Esophagus squamous epithelium (tissue), 5 donors: ENCODE results near the gene PHKB. TPM values are rescaled to one million over a fixed set of nuclear protein-coding genes. Genes with fewer than 3 reads are reported as not detected.
A peak's percentile ranks its signal among the peaks of the same experiment; 100 is the strongest.

Experiments
- DNase-seq: peaks from one replicate; lab custom pipeline; 2025; lab: John Stamatoyannopoulos, UW
- H3K27ac ChIP-seq, 4 donors: fragments of 200-600 bp; sonication (generic); one replicate each; pipeline ENCODE4 v1.5.1; 2016 to 2019; ENCODE audit warnings: mild to moderate bottlenecking in 1 of 4
- H3K27me3 ChIP-seq, 4 donors: fragments of 200-600 bp; sonication (generic); 1 replicate in 3 of 4; 2 replicates in 1 of 4; pipeline versions ENCODE4 v1.5.1 to v1.6.0; 2017 to 2021; ENCODE audit warnings: antibody characterized with exemption in 1 of 4
- H3K36me3 ChIP-seq, 3 donors: fragments of 200-600 bp; sonication (generic); one replicate each; pipeline ENCODE4 v1.5.1; 2016 to 2019
- H3K4me1 ChIP-seq, 3 donors: fragments of 200-600 bp; sonication (generic); one replicate each; pipeline ENCODE4 v1.5.1; 2017 to 2019
- H3K4me3 ChIP-seq, 4 donors: fragments of 200-600 bp; sonication (generic); 1 replicate in 3 of 4; 2 replicates in 1 of 4; pipeline ENCODE4 v1.5.1; 2016 to 2019; ENCODE audit warnings: mild to moderate bottlenecking in 2 of 4, moderate library complexity in 1 of 4
- H3K9me3 ChIP-seq, 3 donors: fragments of 200-600 bp; sonication (generic); one replicate each; pipeline ENCODE4 v1.5.1; 2016 to 2019
- CTCF ChIP-seq, 6 experiments: fragments of 450-650 bp in 4 of 6; fragments of 200-600 bp in 2 of 6; sonication (generic) in 2 of 6; IDR thresholded peaks; one replicate each; pipeline ENCODE4 v1.5.1; 2016 to 2019; ENCODE audit warnings: antibody characterized with exemption in 6 of 6, mild to moderate bottlenecking in 4 of 6, moderate library complexity in 4 of 6
- POLR2A ChIP-seq, 4 donors: fragments of 450-650 bp; IDR thresholded peaks; one replicate each; pipeline ENCODE4 v1.6.1; 2017; ENCODE audit warnings: antibody characterized with exemption in 4 of 4, mild to moderate bottlenecking in 4 of 4, moderate library complexity in 3 of 4
- WGBS, 2 donors: methylation state at CpG; one replicate each; pipeline ENCODE4 v1.1.5; 2018; 5-methylcytosine and 5-hydroxymethylcytosine counted together
- intact Hi-C: fragments of 100-400 bp; cut with DNase I; formaldehyde crosslinking; loops from one replicate; pipeline ENCODE4 v1.15.0; 2022
- total RNA-seq, 4 donors: library from RNA; depleted of rRNA; stranded (reverse); fragments of >200 nt; gene quantifications; one replicate each; pipeline ENCODE4 v1.1.0, GENCODE V29; 2016
- donor health status: DM: yes; HTN: yes; CAD: no.

PHKB gene
- total RNA-seq, 4 donors from 2014 or later, result 39.0 to 81.3 (median 53.8) TPM

GRCh38 chr16:47448830-47449575, 12.1 kb upstream of the PHKB start:
- TF ChIP-seq POLR2A (IDR thresholded peaks at IDR 0.05), result no peak
- TF ChIP-seq CTCF (IDR thresholded peaks at IDR 0.05), result no peak
- WGBS, 2 donors, result 84 to 87% methylated on average over 3 of the region's 3 CpGs
- H3K27ac ChIP-seq, result no peak overlapping the region
- H3K9me3 ChIP-seq, result no peaks in the 10 kb centered on the region
- intact Hi-C loops, result no loop called here
- no peak overlapping the region for H3K4me3 ChIP-seq
- H3K36me3 ChIP-seq, result peaks cover 0 to 77% (median 11%) of the 10 kb centered on the region in 3 donors
- peaks cover 0 to 3% (median 0%) of the 10 kb centered on the region in 3 donors for H3K4me1 ChIP-seq
- no peaks in the 10 kb centered on the region for H3K27me3 ChIP-seq
- DNase-seq, result no peak

GRCh38 chr16:47449788-47450187, 11.3 kb upstream of the PHKB start:
- Histone ChIP-seq H3K27me3 (no peaks in the 10 kb centered on the region), H3K27ac (no peak overlapping the region), H3K4me1 (peaks cover 0 to 3% (median 0%) of the 10 kb centered on the region in 3 donors), H3K36me3 (peaks cover 0 to 81% (median 11%) of the 10 kb centered on the region in 3 donors), H3K4me3 (no peak overlapping the region), H3K9me3 (no peaks in the 10 kb centered on the region)
- WGBS, 2 donors, result 94% methylated on average over 3 of the region's 3 CpGs
- intact Hi-C loops, result no loop called here
- no peak for TF ChIP-seq POLR2A (IDR thresholded peaks at IDR 0.05)
- TF ChIP-seq CTCF (IDR thresholded peaks at IDR 0.05), result no peak
- no peak for DNase-seq

GRCh38 chr16:47458331-47458730, 2.8 kb upstream of the PHKB start:
- Histone ChIP-seq H3K36me3 (peaks cover 0 to 48% (median 4%) of the 10 kb centered on the region in 3 donors), H3K27ac (no peak overlapping the region), H3K27me3 (no peaks in the 10 kb centered on the region), H3K9me3 (no peaks in the 10 kb centered on the region), H3K4me1 (peaks cover 8 to 37% (median 18%) of the 10 kb centered on the region in 3 donors), H3K4me3 (no peak overlapping the region)
- TF ChIP-seq CTCF (IDR thresholded peaks at IDR 0.05) (no peak), POLR2A (IDR thresholded peaks at IDR 0.05) (no peak)
- no peak for DNase-seq
- WGBS, 2 donors, result 92 to 100% methylated on average over 2 of the region's 2 CpGs
- intact Hi-C loops, result no loop called here

GRCh38 chr16:47459603-47460002, 1.5 kb upstream of the PHKB start:
- Histone ChIP-seq H3K4me1 (peaks cover 8 to 49% (median 18%) of the 10 kb centered on the region in 3 donors), H3K27ac (peak overlapping the region in 2 of 4 donors; percentile 96 to 99), H3K27me3 (no peaks in the 10 kb centered on the region), H3K4me3 (peak overlapping the region in 3 of 4 donors; percentile 86 to 94 (median 93)), H3K9me3 (no peaks in the 10 kb centered on the region), H3K36me3 (peaks cover 0 to 38% (median 0%) of the 10 kb centered on the region in 3 donors)
- 92 to 100% methylated on average over 1 of the region's 1 CpG for WGBS, 2 donors
- TF ChIP-seq POLR2A (IDR thresholded peaks at IDR 0.05), result no peak
- TF ChIP-seq CTCF (IDR thresholded peaks at IDR 0.05), result no peak
- intact Hi-C loops, result no loop called here
- no peak for DNase-seq

- H3K9me3 ChIP-seq, result no peaks in the 10 kb centered on the region
- peak overlapping the region; percentile 79 to 94 (median 90) for H3K4me3 ChIP-seq
- intact Hi-C loops, result no loop called here
- no peak for DNase-seq
- no peak for TF ChIP-seq CTCF (IDR thresholded peaks at IDR 0.05)
- no peak for TF ChIP-seq POLR2A (IDR thresholded peaks at IDR 0.05)
- H3K27ac ChIP-seq, result peak overlapping the region; percentile 96 to 99 (median 98)
- 5% methylated on average over 4 of the region's 4 CpGs for WGBS, 2 donors
- peaks cover 0 to 31% (median 0%) of the 10 kb centered on the region in 3 donors for H3K36me3 ChIP-seq
- H3K4me1 ChIP-seq, result peaks cover 8 to 57% (median 18%) of the 10 kb centered on the region in 3 donors
- no peaks in the 10 kb centered on the region for H3K27me3 ChIP-seq
Observed at GRCh38 chr16:47460359-47460710, 796 bp upstream of the PHKB start.
